Duodenal mucosa (tissue), 2 donors: ENCODE data around the gene MICAL3.
"Not testable (repeated sequence)": the region's sequence is repeated elsewhere in the genome, so short reads cannot be mapped to it uniquely, and the experiment has no call there.

ENCODE experiments used
- H3K27ac ChIP-seq: one replicate; pipeline ENCODE4 v1.7.0; 2013; ENCODE audit warnings: low read depth, low read length
- H3K27me3 ChIP-seq, 2 donors: one replicate each; pipeline ENCODE4 v1.7.0; 2013; ENCODE audit warnings: low read length in 2 of 2, control low read depth in 1 of 2; ENCODE audit not compliant: insufficient read depth in 2 of 2, control insufficient read depth in 1 of 2
- H3K36me3 ChIP-seq, 2 donors: one replicate each; pipeline ENCODE4 v1.7.0; 2013; ENCODE audit warnings: low read length in 2 of 2, control low read depth in 1 of 2; ENCODE audit not compliant: insufficient read depth in 2 of 2, control insufficient read depth in 1 of 2
- H3K4me1 ChIP-seq, 2 donors: one replicate each; pipeline ENCODE4 v1.7.0; 2013; ENCODE audit warnings: low read length in 2 of 2, control low read depth in 1 of 2; ENCODE audit not compliant: insufficient read depth in 2 of 2, control insufficient read depth in 1 of 2
- H3K4me3 ChIP-seq, 2 donors: one replicate each; pipeline ENCODE4 v1.7.0; 2013; ENCODE audit warnings: low read length in 2 of 2, low read depth in 1 of 2
- H3K9ac ChIP-seq, 2 donors: one replicate each; pipeline ENCODE4 v1.7.0; 2013; ENCODE audit warnings: low read length in 2 of 2, low read depth in 1 of 2
- H3K9me3 ChIP-seq, 2 donors: one replicate each; pipeline ENCODE4 v1.7.0; 2013; ENCODE audit warnings: low read length in 2 of 2, control low read depth in 1 of 2; ENCODE audit not compliant: control insufficient read depth in 1 of 2

The MICAL3 gene

GRCh38 chr22:17990942-17991341, 33.4 kb downstream of the MICAL3 start:
- Histone ChIP-seq H3K4me1 (no peaks in the 10 kb centered on the region), H3K4me3 (no peak overlapping the region), H3K27ac (no peak overlapping the region), H3K27me3 (no peaks in the 10 kb centered on the region), H3K9ac (no peak overlapping the region), H3K36me3 (no peaks in the 10 kb centered on the region), H3K9me3 (no peaks in the 10 kb centered on the region)

GRCh38 chr22:17990147-17990546, 34.2 kb downstream of the MICAL3 start:
- Histone ChIP-seq H3K27ac (no peak overlapping the region), H3K36me3 (no peaks in the 10 kb centered on the region), H3K27me3 (no peaks in the 10 kb centered on the region), H3K9me3 (no peaks in the 10 kb centered on the region), H3K4me1 (no peaks in the 10 kb centered on the region), H3K9ac (no peak overlapping the region), H3K4me3 (no peak overlapping the region)

- no peaks in the 10 kb centered on the region for H3K4me1 ChIP-seq
- no peak overlapping the region for H3K4me3 ChIP-seq
- H3K9ac ChIP-seq: no peak overlapping the region
- no peaks in the 10 kb centered on the region for H3K36me3 ChIP-seq
- no peaks in the 10 kb centered on the region for H3K9me3 ChIP-seq
- H3K27ac ChIP-seq: no peak overlapping the region
- H3K27me3 ChIP-seq: no peaks in the 10 kb centered on the region
These were observed 35.4 kb downstream of the MICAL3 start for GRCh38 chr22:17988800-17989513.

- Histone ChIP-seq H3K36me3 (no peaks in the 10 kb centered on the region), H3K9me3 (no peaks in the 10 kb centered on the region), H3K27ac (no peak overlapping the region), H3K27me3 (no peaks in the 10 kb centered on the region), H3K4me1 (peaks cover 3 to 9% of the 10 kb centered on the region in 2 donors), H3K4me3 (no peak overlapping the region), H3K9ac (no peak overlapping the region)
These were observed 38.8 kb downstream of the MICAL3 start for GRCh38 chr22:17985606-17986005.

- H3K9ac ChIP-seq, H3K27me3 ChIP-seq, H3K27ac ChIP-seq, H3K4me3 ChIP-seq, H3K36me3 ChIP-seq, H3K9me3 ChIP-seq: not testable (repeated sequence)
- H3K4me1 ChIP-seq: peaks cover 9 to 14% of the 10 kb centered on the region in 2 donors
These were observed 39.3 kb downstream of the MICAL3 start for GRCh38 chr22:17985071-17985470.

- Histone ChIP-seq H3K27me3 (no peaks in the 10 kb centered on the region), H3K9ac (no peak overlapping the region), H3K36me3 (no peaks in the 10 kb centered on the region), H3K9me3 (no peaks in the 10 kb centered on the region), H3K4me3 (no peak overlapping the region), H3K27ac (no peak overlapping the region), H3K4me1 (peaks cover 10 to 17% of the 10 kb centered on the region in 2 donors)
These were observed 40.2 kb downstream of the MICAL3 start for GRCh38 chr22:17984114-17984513.

GRCh38 chr22:17982572-17983141, 41.7 kb downstream of the MICAL3 start:
- no peaks in the 10 kb centered on the region for H3K36me3 ChIP-seq
- no peak overlapping the region for H3K4me3 ChIP-seq
- H3K27me3 ChIP-seq: no peaks in the 10 kb centered on the region
- H3K27ac ChIP-seq: no peak overlapping the region
- H3K9ac ChIP-seq: no peak overlapping the region
- H3K9me3 ChIP-seq: no peaks in the 10 kb centered on the region
- peaks cover 10 to 17% of the 10 kb centered on the region in 2 donors for H3K4me1 ChIP-seq

GRCh38 chr22:17981497-17981896, 42.9 kb downstream of the MICAL3 start:
- Histone ChIP-seq H3K4me1 (peaks cover 10 to 17% of the 10 kb centered on the region in 2 donors), H3K9ac (no peak overlapping the region), H3K4me3 (no peak overlapping the region), H3K36me3 (no peaks in the 10 kb centered on the region), H3K9me3 (no peaks in the 10 kb centered on the region), H3K27ac (no peak overlapping the region), H3K27me3 (no peaks in the 10 kb centered on the region)

GRCh38 chr22:17980638-17981051, 43.7 kb downstream of the MICAL3 start:
- Histone ChIP-seq H3K36me3 (no peaks in the 10 kb centered on the region), H3K9ac (peak overlapping the region; percentile 22 to 29), H3K4me3 (peak overlapping the region; percentile 31 to 41), H3K27ac (no peak overlapping the region), H3K4me1 (peaks cover 10 to 17% of the 10 kb centered on the region in 2 donors), H3K9me3 (no peaks in the 10 kb centered on the region), H3K27me3 (no peaks in the 10 kb centered on the region)

- no peaks in the 10 kb centered on the region for H3K36me3 ChIP-seq
- no peaks in the 10 kb centered on the region for H3K27me3 ChIP-seq
- no peaks in the 10 kb centered on the region for H3K9me3 ChIP-seq
- H3K4me3 ChIP-seq: peak overlapping the region; percentile 31 to 41
- peaks cover 10 to 17% of the 10 kb centered on the region in 2 donors for H3K4me1 ChIP-seq
- no peak overlapping the region for H3K27ac ChIP-seq
- peak overlapping the region in 1 of 2 donors; percentile 18 for H3K9ac ChIP-seq
These were observed 44.3 kb downstream of the MICAL3 start for GRCh38 chr22:17980015-17980590.
